GM23338 (cell line): ENCODE results near the gene PLEKHA8. TPM values are rescaled to one million over a fixed set of nuclear protein-coding genes. Genes with fewer than 3 reads are reported as not detected.

Experiments used
- ATAC-seq: fragments of 200-7000 bp; cut with Tn5 transposase; 3 replicates; pipeline ENCODE4 v1.9.1; 2020
- DNase-seq: peaks from one replicate; pipeline ENCODE4 v3.0.0-alpha.2; 2015; ENCODE audit warnings: low spot score
- H2AFZ ChIP-seq: fragments of 200-600 bp; sonication (generic); 2 replicates; pipeline ENCODE4 v1.8.0; 2016; ENCODE audit warnings: antibody characterized with exemption, mild to moderate bottlenecking, moderate library complexity
- H3F3A ChIP-seq: fragments of 200-600 bp; sonication (generic); replicated peaks from 2 replicates; pipeline ENCODE4 v1.8.0; 2017; ENCODE audit warnings: antibody characterized with exemption, mixed run types, low read depth
- H3K27ac ChIP-seq: fragments of 200-600 bp; sonication (generic); 2 replicates; pipeline ENCODE4 v1.6.1; 2016; ENCODE audit warnings: low read depth
- H3K27me3 ChIP-seq: fragments of 200-600 bp; sonication (generic); 2 replicates; pipeline ENCODE4 v1.8.0; 2016; ENCODE audit warnings: mild to moderate bottlenecking, mixed run types, moderate library complexity; ENCODE audit not compliant: insufficient read depth
- H3K36me3 ChIP-seq: fragments of 200-600 bp; sonication (generic); 2 replicates; pipeline ENCODE4 v1.8.0; 2016; ENCODE audit warnings: mild to moderate bottlenecking; ENCODE audit not compliant: insufficient read depth
- H3K4me1 ChIP-seq: fragments of 200-600 bp; sonication (generic); 2 replicates; pipeline ENCODE4 v1.8.0; 2016; ENCODE audit warnings: mild to moderate bottlenecking, moderate library complexity; ENCODE audit not compliant: insufficient read depth
- H3K4me2 ChIP-seq: fragments of 200-600 bp; sonication (generic); 2 replicates; pipeline ENCODE4 v1.7.1; 2017; ENCODE audit warnings: mixed run types
- H3K4me3 ChIP-seq: fragments of 200-600 bp; sonication (generic); 2 replicates; pipeline ENCODE4 v1.6.1; 2016; ENCODE audit warnings: mixed run types
- H3K79me2 ChIP-seq: fragments of 200-600 bp; sonication (generic); replicated peaks from 2 replicates; pipeline ENCODE4 v1.8.0; 2017; ENCODE audit warnings: mild to moderate bottlenecking; ENCODE audit not compliant: insufficient read depth
- H3K9me2 ChIP-seq: fragments of 200-600 bp; sonication (generic); 2 replicates; pipeline ENCODE4 v1.8.0; 2017; ENCODE audit not compliant: insufficient read depth
- H4K20me1 ChIP-seq: fragments of 200-600 bp; sonication (generic); replicated peaks from 2 replicates; pipeline ENCODE4 v1.8.0; 2017; ENCODE audit warnings: mild to moderate bottlenecking; ENCODE audit not compliant: insufficient read depth
- H3K27ac Mint-ChIP-seq: 2 replicates; pipeline ENCODE4 v1.8.0; 2020; ENCODE audit warnings: inconsistent platforms, mild to moderate bottlenecking, moderate library complexity, mixed read lengths
- H3K27me3 Mint-ChIP-seq: 3 replicates; pipeline ENCODE4 v1.8.0; 2022; ENCODE audit warnings: low read depth, mild to moderate bottlenecking, moderate library complexity, mixed read lengths, inconsistent platforms; ENCODE audit not compliant: insufficient read depth, poor library complexity
- H3K36me3 Mint-ChIP-seq: 3 replicates; pipeline ENCODE4 v1.8.0; 2021; ENCODE audit warnings: low read depth, mild to moderate bottlenecking, inconsistent platforms, moderate library complexity, mixed read lengths
- H3K4me1 Mint-ChIP-seq: 3 replicates; pipeline ENCODE4 v1.8.0; 2020; ENCODE audit warnings: mild to moderate bottlenecking, inconsistent platforms, mixed read lengths
- H3K4me3 Mint-ChIP-seq: 3 replicates; pipeline ENCODE4 v1.8.0; 2021; ENCODE audit warnings: moderate library complexity, mild to moderate bottlenecking, inconsistent platforms, mixed read lengths
- H3K9me3 Mint-ChIP-seq: 3 replicates; pipeline ENCODE4 v1.8.0; 2020; ENCODE audit warnings: moderate library complexity, mild to moderate bottlenecking, inconsistent platforms, mixed read lengths
- CREB1 ChIP-seq: fragments of 250-450 bp; sonication (Bioruptor Pico); IDR thresholded peaks from 2 replicates; pipeline ENCODE4 v1.5.0; 2020; ENCODE audit warnings: low read depth, mild to moderate bottlenecking, moderate library complexity
- EZH2 ChIP-seq: fragments of 200-600 bp; sonication (generic); IDR thresholded peaks from one replicate; pipeline ENCODE4 v1.8.0; 2017; ENCODE audit warnings: antibody characterized with exemption, mild to moderate bottlenecking, low read depth; ENCODE audit not compliant: unreplicated experiment
- EZH2phosphoT487 ChIP-seq: fragments of 200-600 bp; sonication (generic); IDR thresholded peaks from one replicate; pipeline ENCODE4 v1.8.1; 2018; ENCODE audit warnings: antibody characterized with exemption; ENCODE audit not compliant: unreplicated experiment
- JUNB ChIP-seq: IDR thresholded peaks from one replicate; pipeline ENCODE4 v1.6.1; 2016; ENCODE audit warnings: antibody characterized with exemption; ENCODE audit not compliant: unreplicated experiment
- NANOG ChIP-seq: IDR thresholded peaks from 2 replicates; pipeline ENCODE4 v1.6.1; 2016; ENCODE audit warnings: antibody characterized with exemption, borderline replicate concordance
- POLR2AphosphoS5 ChIP-seq: IDR thresholded peaks from 2 replicates; pipeline ENCODE4 v1.6.1; 2016; ENCODE audit warnings: antibody characterized with exemption, low read depth
- STAT1 ChIP-seq: IDR thresholded peaks from one replicate; pipeline ENCODE4 v1.6.1; 2016; ENCODE audit warnings: antibody characterized with exemption; ENCODE audit not compliant: unreplicated experiment
- ZNF114 ChIP-seq: fragments of 250-450 bp; sonication (Bioruptor Pico); IDR thresholded peaks from 2 replicates; pipeline ENCODE4 v1.5.0; 2020; ENCODE audit warnings: mild to moderate bottlenecking, moderate library complexity
- ZNF331 ChIP-seq: fragments of 250-450 bp; sonication (Bioruptor Pico); IDR thresholded peaks from 2 replicates; pipeline ENCODE4 v1.5.0; 2020; ENCODE audit warnings: low read depth, mild to moderate bottlenecking, moderate library complexity
- polyA plus RNA-seq: library from polyadenylated mRNA; unstranded; fragments of >200 nt; fragmentation: Nextera tagmentation; extraction: Ambion mirVana; gene quantifications from 2 replicates; pipeline ENCODE4 v1.2.1, GENCODE V29; 2016
- total RNA-seq: library from RNA; depleted of rRNA; stranded (reverse); fragments of >200 nt; shearing (Covaris generic); gene quantifications from 2 replicates; pipeline ENCODE4 v1.2.3, GENCODE V29; 2014
- TF ChIP-seq, protein P1 (sequence below): IDR thresholded peaks from one replicate; pipeline ENCODE4 v1.6.1; 2018; ENCODE audit warnings: antibody characterized with exemption; ENCODE audit not compliant: unreplicated experiment
- TF ChIP-seq, protein P2 (sequence below): fragments of 250-450 bp; sonication (Bioruptor Pico); IDR thresholded peaks from 2 replicates; pipeline ENCODE4 v1.5.0; 2020; ENCODE audit warnings: mild to moderate bottlenecking, moderate library complexity
- TF ChIP-seq, protein P3 (sequence below), 2 experiments: fragments of 200-600 bp in 1 of 2; sonication (generic) in 1 of 2; conservative IDR thresholded peaks; 2 replicates each; pipeline versions ENCODE4 v1.5.1 to v1.6.1; 2016 to 2017; ENCODE audit warnings: antibody characterized with exemption in 2 of 2, low read depth in 2 of 2, mild to moderate bottlenecking in 2 of 2, moderate library complexity in 1 of 2
- TF ChIP-seq, protein P4 (sequence below): IDR thresholded peaks from 2 replicates; pipeline ENCODE4 v1.6.1; 2016; ENCODE audit warnings: antibody characterized with exemption

PLEKHA8 gene
- total and polyA plus RNA-seq, 2 experiments from 2014 or later, result 11.6 to 44.9 TPM

DNA sequence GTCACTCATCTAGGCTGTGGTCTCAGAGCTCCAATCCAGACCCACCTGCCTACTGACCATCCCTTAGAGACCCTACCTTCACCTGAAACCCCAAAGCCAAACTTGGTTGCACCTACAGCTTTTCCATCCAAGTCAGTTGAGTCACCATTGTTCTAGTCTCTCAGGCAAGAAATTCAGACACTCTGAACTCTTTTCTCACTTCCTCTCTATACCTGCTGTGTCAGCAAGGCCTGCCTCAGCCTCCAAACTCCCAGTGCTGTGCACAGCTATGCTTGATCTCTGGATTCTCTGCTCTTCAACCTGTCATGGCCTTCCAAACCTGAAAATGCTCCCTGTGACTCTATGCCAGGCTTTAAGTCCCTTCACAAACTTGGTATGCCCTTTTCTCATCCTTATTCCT is 59.2 kb downstream of the PLEKHA8 start:
- Mint-ChIP-seq H3K27me3 (no peaks in the 10 kb centered on the region), H3K27ac (no peak overlapping the region)
- no peak for ATAC-seq

More for the DNA sequence above, 59.2 kb downstream of the PLEKHA8 start:
- no peaks in the 10 kb centered on the region for H3F3A ChIP-seq
- Mint-ChIP-seq H3K4me3 (no peak overlapping the region), H3K4me1 (peaks cover 11% of the 10 kb centered on the region; the same call in 2 of the 3 replicates), H3K9me3 (no peaks in the 10 kb centered on the region), H3K36me3 (no peaks in the 10 kb centered on the region; the same call in 2 of the 3 replicates)
- no peaks in the 10 kb centered on the region for H3K27me3 ChIP-seq
- peaks cover 7% of the 10 kb centered on the region for H4K20me1 ChIP-seq
- H3K4me1 ChIP-seq, result no peaks in the 10 kb centered on the region
- H2AFZ ChIP-seq, result no peak overlapping the region
- TF ChIP-seq, protein P1, sequence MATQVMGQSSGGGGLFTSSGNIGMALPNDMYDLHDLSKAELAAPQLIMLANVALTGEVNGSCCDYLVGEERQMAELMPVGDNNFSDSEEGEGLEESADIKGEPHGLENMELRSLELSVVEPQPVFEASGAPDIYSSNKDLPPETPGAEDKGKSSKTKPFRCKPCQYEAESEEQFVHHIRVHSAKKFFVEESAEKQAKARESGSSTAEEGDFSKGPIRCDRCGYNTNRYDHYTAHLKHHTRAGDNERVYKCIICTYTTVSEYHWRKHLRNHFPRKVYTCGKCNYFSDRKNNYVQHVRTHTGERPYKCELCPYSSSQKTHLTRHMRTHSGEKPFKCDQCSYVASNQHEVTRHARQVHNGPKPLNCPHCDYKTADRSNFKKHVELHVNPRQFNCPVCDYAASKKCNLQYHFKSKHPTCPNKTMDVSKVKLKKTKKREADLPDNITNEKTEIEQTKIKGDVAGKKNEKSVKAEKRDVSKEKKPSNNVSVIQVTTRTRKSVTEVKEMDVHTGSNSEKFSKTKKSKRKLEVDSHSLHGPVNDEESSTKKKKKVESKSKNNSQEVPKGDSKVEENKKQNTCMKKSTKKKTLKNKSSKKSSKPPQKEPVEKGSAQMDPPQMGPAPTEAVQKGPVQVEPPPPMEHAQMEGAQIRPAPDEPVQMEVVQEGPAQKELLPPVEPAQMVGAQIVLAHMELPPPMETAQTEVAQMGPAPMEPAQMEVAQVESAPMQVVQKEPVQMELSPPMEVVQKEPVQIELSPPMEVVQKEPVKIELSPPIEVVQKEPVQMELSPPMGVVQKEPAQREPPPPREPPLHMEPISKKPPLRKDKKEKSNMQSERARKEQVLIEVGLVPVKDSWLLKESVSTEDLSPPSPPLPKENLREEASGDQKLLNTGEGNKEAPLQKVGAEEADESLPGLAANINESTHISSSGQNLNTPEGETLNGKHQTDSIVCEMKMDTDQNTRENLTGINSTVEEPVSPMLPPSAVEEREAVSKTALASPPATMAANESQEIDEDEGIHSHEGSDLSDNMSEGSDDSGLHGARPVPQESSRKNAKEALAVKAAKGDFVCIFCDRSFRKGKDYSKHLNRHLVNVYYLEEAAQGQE, result no peak
- no peak for TF ChIP-seq ZNF114 (CRISPR knock-in tag)
- TF ChIP-seq JUNB, result no peak
- no peak for TF ChIP-seq EZH2phosphoT487
- TF ChIP-seq, protein P2, sequence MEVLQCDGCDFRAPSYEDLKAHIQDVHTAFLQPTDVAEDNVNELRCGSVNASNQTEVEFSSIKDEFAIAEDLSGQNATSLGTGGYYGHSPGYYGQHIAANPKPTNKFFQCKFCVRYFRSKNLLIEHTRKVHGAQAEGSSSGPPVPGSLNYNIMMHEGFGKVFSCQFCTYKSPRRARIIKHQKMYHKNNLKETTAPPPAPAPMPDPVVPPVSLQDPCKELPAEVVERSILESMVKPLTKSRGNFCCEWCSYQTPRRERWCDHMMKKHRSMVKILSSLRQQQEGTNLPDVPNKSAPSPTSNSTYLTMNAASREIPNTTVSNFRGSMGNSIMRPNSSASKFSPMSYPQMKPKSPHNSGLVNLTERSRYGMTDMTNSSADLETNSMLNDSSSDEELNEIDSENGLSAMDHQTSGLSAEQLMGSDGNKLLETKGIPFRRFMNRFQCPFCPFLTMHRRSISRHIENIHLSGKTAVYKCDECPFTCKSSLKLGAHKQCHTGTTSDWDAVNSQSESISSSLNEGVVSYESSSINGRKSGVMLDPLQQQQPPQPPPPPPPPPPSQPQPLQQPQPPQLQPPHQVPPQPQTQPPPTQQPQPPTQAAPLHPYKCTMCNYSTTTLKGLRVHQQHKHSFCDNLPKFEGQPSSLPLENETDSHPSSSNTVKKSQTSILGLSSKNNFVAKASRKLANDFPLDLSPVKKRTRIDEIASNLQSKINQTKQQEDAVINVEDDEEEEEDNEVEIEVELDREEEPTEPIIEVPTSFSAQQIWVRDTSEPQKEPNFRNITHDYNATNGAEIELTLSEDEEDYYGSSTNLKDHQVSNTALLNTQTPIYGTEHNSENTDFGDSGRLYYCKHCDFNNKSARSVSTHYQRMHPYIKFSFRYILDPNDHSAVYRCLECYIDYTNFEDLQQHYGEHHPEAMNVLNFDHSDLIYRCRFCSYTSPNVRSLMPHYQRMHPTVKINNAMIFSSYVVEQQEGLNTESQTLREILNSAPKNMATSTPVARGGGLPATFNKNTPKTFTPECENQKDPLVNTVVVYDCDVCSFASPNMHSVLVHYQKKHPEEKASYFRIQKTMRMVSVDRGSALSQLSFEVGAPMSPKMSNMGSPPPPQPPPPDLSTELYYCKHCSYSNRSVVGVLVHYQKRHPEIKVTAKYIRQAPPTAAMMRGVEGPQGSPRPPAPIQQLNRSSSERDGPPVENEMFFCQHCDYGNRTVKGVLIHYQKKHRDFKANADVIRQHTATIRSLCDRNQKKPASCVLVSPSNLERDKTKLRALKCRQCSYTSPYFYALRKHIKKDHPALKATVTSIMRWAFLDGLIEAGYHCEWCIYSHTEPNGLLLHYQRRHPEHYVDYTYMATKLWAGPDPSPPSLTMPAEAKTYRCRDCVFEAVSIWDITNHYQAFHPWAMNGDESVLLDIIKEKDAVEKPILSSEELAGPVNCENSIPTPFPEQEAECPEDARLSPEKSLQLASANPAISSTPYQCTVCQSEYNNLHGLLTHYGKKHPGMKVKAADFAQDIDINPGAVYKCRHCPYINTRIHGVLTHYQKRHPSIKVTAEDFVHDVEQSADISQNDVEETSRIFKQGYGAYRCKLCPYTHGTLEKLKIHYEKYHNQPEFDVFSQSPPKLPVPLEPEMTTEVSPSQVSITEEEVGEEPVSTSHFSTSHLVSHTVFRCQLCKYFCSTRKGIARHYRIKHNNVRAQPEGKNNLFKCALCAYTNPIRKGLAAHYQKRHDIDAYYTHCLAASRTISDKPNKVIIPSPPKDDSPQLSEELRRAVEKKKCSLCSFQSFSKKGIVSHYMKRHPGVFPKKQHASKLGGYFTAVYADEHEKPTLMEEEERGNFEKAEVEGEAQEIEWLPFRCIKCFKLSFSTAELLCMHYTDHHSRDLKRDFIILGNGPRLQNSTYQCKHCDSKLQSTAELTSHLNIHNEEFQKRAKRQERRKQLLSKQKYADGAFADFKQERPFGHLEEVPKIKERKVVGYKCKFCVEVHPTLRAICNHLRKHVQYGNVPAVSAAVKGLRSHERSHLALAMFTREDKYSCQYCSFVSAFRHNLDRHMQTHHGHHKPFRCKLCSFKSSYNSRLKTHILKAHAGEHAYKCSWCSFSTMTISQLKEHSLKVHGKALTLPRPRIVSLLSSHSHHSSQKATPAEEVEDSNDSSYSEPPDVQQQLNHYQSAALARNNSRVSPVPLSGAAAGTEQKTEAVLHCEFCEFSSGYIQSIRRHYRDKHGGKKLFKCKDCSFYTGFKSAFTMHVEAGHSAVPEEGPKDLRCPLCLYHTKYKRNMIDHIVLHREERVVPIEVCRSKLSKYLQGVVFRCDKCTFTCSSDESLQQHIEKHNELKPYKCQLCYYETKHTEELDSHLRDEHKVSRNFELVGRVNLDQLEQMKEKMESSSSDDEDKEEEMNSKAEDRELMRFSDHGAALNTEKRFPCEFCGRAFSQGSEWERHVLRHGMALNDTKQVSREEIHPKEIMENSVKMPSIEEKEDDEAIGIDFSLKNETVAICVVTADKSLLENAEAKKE (CRISPR knock-in tag), result no peak
- TF ChIP-seq POLR2AphosphoS5, result no peak
- TF ChIP-seq ZNF331 (CRISPR knock-in tag), result no peak
- TF ChIP-seq, protein P3, sequence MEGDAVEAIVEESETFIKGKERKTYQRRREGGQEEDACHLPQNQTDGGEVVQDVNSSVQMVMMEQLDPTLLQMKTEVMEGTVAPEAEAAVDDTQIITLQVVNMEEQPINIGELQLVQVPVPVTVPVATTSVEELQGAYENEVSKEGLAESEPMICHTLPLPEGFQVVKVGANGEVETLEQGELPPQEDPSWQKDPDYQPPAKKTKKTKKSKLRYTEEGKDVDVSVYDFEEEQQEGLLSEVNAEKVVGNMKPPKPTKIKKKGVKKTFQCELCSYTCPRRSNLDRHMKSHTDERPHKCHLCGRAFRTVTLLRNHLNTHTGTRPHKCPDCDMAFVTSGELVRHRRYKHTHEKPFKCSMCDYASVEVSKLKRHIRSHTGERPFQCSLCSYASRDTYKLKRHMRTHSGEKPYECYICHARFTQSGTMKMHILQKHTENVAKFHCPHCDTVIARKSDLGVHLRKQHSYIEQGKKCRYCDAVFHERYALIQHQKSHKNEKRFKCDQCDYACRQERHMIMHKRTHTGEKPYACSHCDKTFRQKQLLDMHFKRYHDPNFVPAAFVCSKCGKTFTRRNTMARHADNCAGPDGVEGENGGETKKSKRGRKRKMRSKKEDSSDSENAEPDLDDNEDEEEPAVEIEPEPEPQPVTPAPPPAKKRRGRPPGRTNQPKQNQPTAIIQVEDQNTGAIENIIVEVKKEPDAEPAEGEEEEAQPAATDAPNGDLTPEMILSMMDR (conservative IDR thresholded peaks at IDR 0.05; ENCODE audit: low read depth in 2 of 2), result no peak
- TF ChIP-seq EZH2, result no peak
- TF ChIP-seq NANOG, result no peak
- no peak for TF ChIP-seq CREB1
- no peak for TF ChIP-seq STAT1
- TF ChIP-seq, protein P4, sequence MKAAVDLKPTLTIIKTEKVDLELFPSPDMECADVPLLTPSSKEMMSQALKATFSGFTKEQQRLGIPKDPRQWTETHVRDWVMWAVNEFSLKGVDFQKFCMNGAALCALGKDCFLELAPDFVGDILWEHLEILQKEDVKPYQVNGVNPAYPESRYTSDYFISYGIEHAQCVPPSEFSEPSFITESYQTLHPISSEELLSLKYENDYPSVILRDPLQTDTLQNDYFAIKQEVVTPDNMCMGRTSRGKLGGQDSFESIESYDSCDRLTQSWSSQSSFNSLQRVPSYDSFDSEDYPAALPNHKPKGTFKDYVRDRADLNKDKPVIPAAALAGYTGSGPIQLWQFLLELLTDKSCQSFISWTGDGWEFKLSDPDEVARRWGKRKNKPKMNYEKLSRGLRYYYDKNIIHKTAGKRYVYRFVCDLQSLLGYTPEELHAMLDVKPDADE, result no peak
- no peaks in the 10 kb centered on the region for H3K36me3 ChIP-seq
- H3K4me2 ChIP-seq, result no peak overlapping the region
- no peak overlapping the region for H3K27ac ChIP-seq
- H3K79me2 ChIP-seq, result no peaks in the 10 kb centered on the region
- H3K4me3 ChIP-seq, result no peak overlapping the region
- H3K9me2 ChIP-seq, result no peaks in the 10 kb centered on the region
- no peak for DNase-seq
